IPS-20b (cell line): ENCODE results near the gene MXD4.

Experiments
- H3K27ac ChIP-seq: one replicate; pipeline ENCODE4 v1.5.1; 2013; ENCODE audit warnings: low read length
- H3K27me3 ChIP-seq: 2 replicates; pipeline ENCODE4 v1.6.1; 2013; ENCODE audit warnings: mild to moderate bottlenecking, low read length, inconsistent platforms; ENCODE audit not compliant: insufficient read depth
- H3K36me3 ChIP-seq: 2 replicates; pipeline ENCODE4 v1.6.1; 2013; ENCODE audit warnings: low read depth, mild to moderate bottlenecking, inconsistent platforms, low read length, moderate library complexity; ENCODE audit not compliant: insufficient read depth
- H3K4me1 ChIP-seq: 2 replicates; pipeline ENCODE4 v1.6.1; 2013; ENCODE audit warnings: mild to moderate bottlenecking, control low read depth, inconsistent platforms, low read length, moderate library complexity; ENCODE audit not compliant: insufficient read depth
- H3K4me3 ChIP-seq: 2 replicates; pipeline ENCODE4 v1.5.1; 2013; ENCODE audit warnings: mild to moderate bottlenecking, low read length, inconsistent platforms
- H3K9ac ChIP-seq: 2 replicates; pipeline ENCODE4 v1.6.1; 2013; ENCODE audit warnings: low read depth, mild to moderate bottlenecking, inconsistent platforms, low read length, moderate library complexity
- H3K9me3 ChIP-seq: 2 replicates; pipeline ENCODE4 v1.6.1; 2013; ENCODE audit warnings: mild to moderate bottlenecking, low read depth, low read length, inconsistent platforms; ENCODE audit not compliant: insufficient read depth

MXD4 gene

DNA sequence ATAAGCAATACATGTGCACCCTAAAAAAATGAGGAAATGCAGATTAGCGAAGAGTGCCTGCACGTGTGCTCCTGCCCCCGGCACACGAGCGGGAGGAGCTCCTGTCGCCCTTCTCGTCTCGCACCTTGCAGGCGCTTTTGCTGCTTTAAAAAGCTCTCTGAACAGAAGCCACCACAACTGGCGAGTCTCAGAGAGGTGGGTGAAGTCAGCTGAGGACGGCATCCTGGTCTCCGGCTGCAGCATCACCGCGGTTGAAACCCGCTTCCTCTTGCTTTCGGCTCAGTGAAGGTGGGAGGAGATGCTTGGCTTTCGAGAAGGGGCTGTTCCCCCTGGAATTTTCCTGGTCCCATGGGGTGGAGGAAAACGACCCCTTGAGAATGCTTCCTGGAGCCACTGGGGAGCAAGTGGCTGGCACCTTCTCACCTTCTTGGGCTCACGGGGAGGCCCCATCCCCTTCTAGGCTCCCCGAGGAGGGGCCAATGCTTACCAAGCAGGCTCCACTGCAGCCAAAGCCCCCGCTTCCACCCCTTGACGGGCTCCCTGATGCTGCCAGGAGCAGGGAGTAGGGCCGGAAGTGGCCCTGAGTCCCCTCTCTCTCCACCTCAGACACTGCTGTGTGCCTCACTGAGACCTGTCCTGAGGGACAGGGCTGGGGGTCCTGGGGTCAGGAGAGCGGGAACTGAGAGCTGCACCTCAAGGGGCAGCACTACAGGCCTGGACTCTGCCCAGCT is 29.2 kb upstream of the MXD4 start:
- H3K27me3 ChIP-seq = no peaks in the 10 kb centered on the region
- no peaks in the 10 kb centered on the region for H3K9me3 ChIP-seq
- H3K4me1 ChIP-seq = no peaks in the 10 kb centered on the region
- no peaks in the 10 kb centered on the region for H3K36me3 ChIP-seq
- H3K27ac ChIP-seq = no peak overlapping the region
- no peak overlapping the region for H3K9ac ChIP-seq
- no peak overlapping the region for H3K4me3 ChIP-seq

- Histone ChIP-seq H3K4me1 (no peaks in the 10 kb centered on the region), H3K9ac (no peak overlapping the region), H3K27ac (no peak overlapping the region), H3K36me3 (no peaks in the 10 kb centered on the region), H3K27me3 (no peaks in the 10 kb centered on the region), H3K9me3 (no peaks in the 10 kb centered on the region), H3K4me3 (no peak overlapping the region)
Measured at GRCh38 chr4:2290488-2290887, 28.6 kb upstream of the MXD4 start.

DNA sequence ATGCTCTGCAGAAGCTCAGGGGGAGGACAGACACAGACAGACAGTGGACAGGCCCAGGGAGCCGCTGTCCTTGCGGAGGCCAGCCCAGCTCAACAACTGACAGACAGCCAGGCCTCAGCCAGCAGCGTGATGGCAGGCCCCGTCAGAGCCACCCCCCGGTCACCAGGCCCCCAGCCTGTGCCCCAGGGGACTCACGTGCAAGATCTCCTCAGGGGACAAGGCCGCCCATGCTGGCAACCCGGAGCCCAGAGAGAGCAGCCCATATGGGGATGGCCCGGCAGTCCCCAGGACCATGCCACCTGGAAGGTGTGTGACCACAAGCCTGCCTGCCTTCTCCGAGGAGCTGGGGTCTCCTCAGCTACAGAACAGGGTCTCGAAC is 28.0 kb upstream of the MXD4 start:
- no peaks in the 10 kb centered on the region for H3K36me3 ChIP-seq
- H3K4me1 ChIP-seq = no peaks in the 10 kb centered on the region
- H3K9ac ChIP-seq = no peak overlapping the region
- H3K27ac ChIP-seq = no peak overlapping the region
- no peaks in the 10 kb centered on the region for H3K27me3 ChIP-seq
- H3K4me3 ChIP-seq = no peak overlapping the region
- no peaks in the 10 kb centered on the region for H3K9me3 ChIP-seq

GRCh38 chr4:2289311-2289954 is 27.5 kb upstream of the MXD4 start:
- Histone ChIP-seq H3K4me1 (no peaks in the 10 kb centered on the region), H3K9me3 (no peaks in the 10 kb centered on the region), H3K4me3 (no peak overlapping the region), H3K9ac (no peak overlapping the region), H3K36me3 (no peaks in the 10 kb centered on the region), H3K27ac (no peak overlapping the region), H3K27me3 (no peaks in the 10 kb centered on the region)

GRCh38 chr4:2288051-2288541 is 26.2 kb upstream of the MXD4 start:
- no peaks in the 10 kb centered on the region for H3K4me1 ChIP-seq
- no peak overlapping the region for H3K4me3 ChIP-seq
- no peaks in the 10 kb centered on the region for H3K27me3 ChIP-seq
- no peaks in the 10 kb centered on the region for H3K9me3 ChIP-seq
- no peak overlapping the region for H3K27ac ChIP-seq
- H3K9ac ChIP-seq = no peak overlapping the region
- no peaks in the 10 kb centered on the region for H3K36me3 ChIP-seq

- Histone ChIP-seq H3K9me3 (no peaks in the 10 kb centered on the region), H3K27me3 (no peaks in the 10 kb centered on the region), H3K27ac (no peak overlapping the region), H3K4me3 (no peak overlapping the region), H3K4me1 (no peaks in the 10 kb centered on the region), H3K36me3 (no peaks in the 10 kb centered on the region), H3K9ac (no peak overlapping the region)
Measured at GRCh38 chr4:2287594-2287915, 25.6 kb upstream of the MXD4 start.

GRCh38 chr4:2286904-2287593 is 25.1 kb upstream of the MXD4 start:
- Histone ChIP-seq H3K4me3 (no peak overlapping the region), H3K27me3 (no peaks in the 10 kb centered on the region), H3K9me3 (no peaks in the 10 kb centered on the region), H3K4me1 (no peaks in the 10 kb centered on the region), H3K36me3 (no peaks in the 10 kb centered on the region), H3K9ac (no peak overlapping the region), H3K27ac (no peak overlapping the region)

DNA sequence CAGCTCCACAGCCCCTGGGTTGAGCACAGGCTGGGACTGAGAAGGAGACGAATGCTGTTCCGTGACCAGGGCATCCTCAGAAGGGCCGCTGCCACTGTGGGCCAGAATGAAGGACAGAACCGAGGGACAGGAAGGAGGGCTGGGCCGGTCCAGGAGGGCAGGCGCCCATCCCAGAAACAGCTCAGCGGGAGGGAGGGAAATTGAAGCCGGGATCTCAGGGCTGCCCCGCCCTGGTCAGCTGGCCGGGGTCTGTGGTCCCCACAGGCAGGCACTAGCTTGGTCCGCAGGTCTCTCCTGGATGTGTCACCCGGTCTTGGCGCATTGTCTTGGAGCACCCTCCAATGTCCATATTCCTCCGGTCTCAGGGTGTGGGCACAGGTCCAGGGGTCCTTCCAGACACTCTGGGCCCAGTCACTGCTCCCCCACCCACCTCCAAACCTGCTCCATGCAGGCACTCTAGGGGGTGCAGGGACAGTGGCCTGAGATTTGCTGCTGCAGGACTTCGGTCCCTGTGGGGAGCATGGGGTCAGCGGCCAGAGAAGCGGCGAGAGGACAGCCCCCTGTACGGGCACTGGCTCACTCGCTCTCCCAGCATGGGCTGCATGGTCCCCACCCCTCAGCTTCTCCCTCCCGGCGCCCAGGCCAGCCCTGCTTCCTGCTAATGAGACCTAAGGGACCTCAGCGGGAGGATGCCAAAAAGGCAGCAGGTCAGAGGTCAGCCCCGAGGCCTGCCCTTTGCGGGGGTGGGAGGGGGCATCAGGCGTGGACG is 23.9 kb upstream of the MXD4 start:
- H3K27me3 ChIP-seq = no peaks in the 10 kb centered on the region
- no peaks in the 10 kb centered on the region for H3K9me3 ChIP-seq
- no peak overlapping the region for H3K4me3 ChIP-seq
- H3K27ac ChIP-seq = no peak overlapping the region
- H3K9ac ChIP-seq = no peak overlapping the region
- H3K4me1 ChIP-seq = no peaks in the 10 kb centered on the region
- H3K36me3 ChIP-seq = no peaks in the 10 kb centered on the region

GRCh38 chr4:2284934-2285612 is 23.2 kb upstream of the MXD4 start:
- Histone ChIP-seq H3K9ac (no peak overlapping the region), H3K9me3 (no peaks in the 10 kb centered on the region), H3K27me3 (no peaks in the 10 kb centered on the region), H3K27ac (no peak overlapping the region), H3K4me1 (no peaks in the 10 kb centered on the region), H3K36me3 (no peaks in the 10 kb centered on the region), H3K4me3 (no peak overlapping the region)

DNA sequence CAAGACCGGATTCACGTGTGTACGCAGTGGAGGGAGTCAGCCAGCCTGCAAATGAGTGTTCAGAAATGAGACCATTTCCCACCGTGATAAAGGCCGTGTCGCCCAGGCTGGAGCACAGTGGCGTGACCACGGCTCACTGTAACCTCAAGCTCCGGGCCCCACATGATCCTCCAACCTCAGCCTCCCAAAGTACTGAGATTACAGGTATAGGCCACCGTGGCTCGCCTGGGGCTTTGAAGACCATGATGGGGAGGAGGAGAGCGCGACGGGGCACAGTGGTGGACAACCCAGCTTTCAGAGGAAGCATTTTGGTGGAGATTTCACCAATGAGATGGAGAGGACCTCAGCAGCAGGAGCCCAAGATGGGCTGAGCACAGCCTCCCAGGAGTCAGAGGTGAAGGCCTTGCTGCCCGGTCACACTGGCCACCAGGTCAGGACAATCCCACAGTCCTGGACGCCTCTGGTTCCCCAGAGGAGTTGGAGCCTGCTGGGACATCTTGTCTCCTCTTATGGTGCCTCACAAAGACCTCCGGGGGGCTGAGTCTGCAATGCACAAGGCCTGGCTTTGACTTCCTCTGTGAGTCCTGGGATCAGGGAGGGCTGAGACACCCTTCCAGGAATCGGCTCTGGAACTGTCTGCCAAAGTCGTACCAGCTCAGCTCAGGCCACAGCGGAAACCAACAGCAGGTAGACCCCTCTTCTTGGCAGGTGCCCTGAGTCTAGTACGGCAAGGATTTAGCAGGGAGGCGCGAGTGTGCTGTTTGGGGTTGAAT is 22.4 kb upstream of the MXD4 start:
- Histone ChIP-seq H3K36me3 (no peaks in the 10 kb centered on the region), H3K27ac (no peak overlapping the region), H3K27me3 (no peaks in the 10 kb centered on the region), H3K9ac (no peak overlapping the region), H3K4me3 (no peak overlapping the region), H3K4me1 (no peaks in the 10 kb centered on the region), H3K9me3 (no peaks in the 10 kb centered on the region)
